Esophagus squamous epithelium (tissue), 4 donors: ENCODE measurements around the gene CELA3B.
"Not testable (repeated sequence)": the region's sequence is repeated elsewhere in the genome, so short reads cannot be mapped to it uniquely, and the experiment has no call there.

Experiments used
- CTCF ChIP-seq, 6 experiments: fragments of 450-650 bp in 4 of 6; fragments of 200-600 bp in 2 of 6; sonication (generic) in 2 of 6; IDR thresholded peaks; one replicate each; pipeline ENCODE4 v1.5.1; 2016 to 2019; ENCODE audit warnings: antibody characterized with exemption in 6 of 6, mild to moderate bottlenecking in 4 of 6, moderate library complexity in 4 of 6
- POLR2A ChIP-seq, 4 donors: fragments of 450-650 bp; IDR thresholded peaks; one replicate each; pipeline ENCODE4 v1.6.1; 2017; ENCODE audit warnings: antibody characterized with exemption in 4 of 4, mild to moderate bottlenecking in 4 of 4, moderate library complexity in 3 of 4

- TF ChIP-seq CTCF, POLR2A (IDR thresholded peaks at IDR 0.05): not testable (repeated sequence)
Measured at GRCh38 chr1:21942959-21943640, 33.7 kb upstream of the CELA3B start.
